ENCODE results near the gene SBNO2. TPM values are rescaled to one million over a fixed set of nuclear protein-coding genes. Genes with fewer than 3 reads are reported as not detected.

The SBNO2 gene
- total and polyA plus RNA-seq, 2 donors (not counting 1 experiment from before 2014, with no cell fraction given), result 42.8 to 83.3 TPM

GRCh38 chr19:1146858-1147780 is 26.9 kb downstream of the SBNO2 start:
- TF ChIP-seq, protein P1, sequence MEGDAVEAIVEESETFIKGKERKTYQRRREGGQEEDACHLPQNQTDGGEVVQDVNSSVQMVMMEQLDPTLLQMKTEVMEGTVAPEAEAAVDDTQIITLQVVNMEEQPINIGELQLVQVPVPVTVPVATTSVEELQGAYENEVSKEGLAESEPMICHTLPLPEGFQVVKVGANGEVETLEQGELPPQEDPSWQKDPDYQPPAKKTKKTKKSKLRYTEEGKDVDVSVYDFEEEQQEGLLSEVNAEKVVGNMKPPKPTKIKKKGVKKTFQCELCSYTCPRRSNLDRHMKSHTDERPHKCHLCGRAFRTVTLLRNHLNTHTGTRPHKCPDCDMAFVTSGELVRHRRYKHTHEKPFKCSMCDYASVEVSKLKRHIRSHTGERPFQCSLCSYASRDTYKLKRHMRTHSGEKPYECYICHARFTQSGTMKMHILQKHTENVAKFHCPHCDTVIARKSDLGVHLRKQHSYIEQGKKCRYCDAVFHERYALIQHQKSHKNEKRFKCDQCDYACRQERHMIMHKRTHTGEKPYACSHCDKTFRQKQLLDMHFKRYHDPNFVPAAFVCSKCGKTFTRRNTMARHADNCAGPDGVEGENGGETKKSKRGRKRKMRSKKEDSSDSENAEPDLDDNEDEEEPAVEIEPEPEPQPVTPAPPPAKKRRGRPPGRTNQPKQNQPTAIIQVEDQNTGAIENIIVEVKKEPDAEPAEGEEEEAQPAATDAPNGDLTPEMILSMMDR (IDR thresholded peaks at IDR 0.05), result no peak
- TF ChIP-seq EZH2 (IDR thresholded peaks at IDR 0.05; ENCODE audit: borderline replicate concordance, insufficient read depth, low read depth, low read length, poor library complexity, severe bottlenecking), result no peak
- Histone ChIP-seq H3K36me3 (replicated peaks in 1 of 2; ENCODE audit: control extremely low read depth in 1 of 2, control insufficient read depth in 1 of 2, extremely low read depth in 1 of 2, insufficient read depth in 2 of 2, low read length in 1 of 2) (peaks cover 1 to 32% of the 10 kb centered on the region in 2 experiments), H3K79me2 (ENCODE audit: control insufficient read depth, insufficient read depth, low read length) (peaks cover 9% of the 10 kb centered on the region), H3K27me3 (replicated peaks in 1 of 4; ENCODE audit: control extremely low read depth in 1 of 4, control insufficient read depth in 3 of 4, insufficient read depth in 4 of 4, low read length in 3 of 4) (no peaks in the 10 kb centered on the region), H2AFZ (ENCODE audit: insufficient read depth, low read depth, low read length, poor library complexity, severe bottlenecking) (no peak overlapping the region), H3K27ac (ENCODE audit: low read length in 2 of 2) (no peak overlapping the region), H3K4me3 (ENCODE audit: control extremely low read depth in 1 of 5, extremely low read depth in 1 of 5, insufficient read depth in 1 of 5, low read depth in 2 of 5, low read length in 4 of 5) (no peak overlapping the region), H3K4me1 (ENCODE audit: control insufficient read depth in 2 of 2, insufficient read depth in 2 of 2, low read length in 2 of 2) (no peaks in the 10 kb centered on the region), H4K20me1 (ENCODE audit: control insufficient read depth, insufficient read depth, low read length, poor library complexity, severe bottlenecking) (peaks cover 31% of the 10 kb centered on the region), H3K9ac (ENCODE audit: low read length) (no peak overlapping the region), H3K9me3 (ENCODE audit: control extremely low read depth in 1 of 3, control insufficient read depth in 2 of 3, insufficient read depth in 1 of 3, low read length in 2 of 3) (no peaks in the 10 kb centered on the region), H3K4me2 (replicated peaks; ENCODE audit: low read depth, low read length, poor library complexity, severe bottlenecking) (no peak overlapping the region)
- WGBS (ENCODE audit: insufficient coverage), result 94% methylated on average over 33 of the region's 38 CpGs
- no peak overlapping the region for H3K27ac Mint-ChIP-seq
- CTCF ChIA-PET, result no interaction called here
- POLR2A ChIA-PET, result no interaction called here
- DNase-seq (no peak), ATAC-seq (ENCODE audit: low read depth) (no peak)
- no peak overlapping the region for H3K4me3 Mint-ChIP-seq
- H3K4me1 Mint-ChIP-seq, result no peaks in the 10 kb centered on the region
- intact Hi-C loops (cut with micrococcal nuclease), result no loop called here
- H3K9me3 Mint-ChIP-seq (ENCODE audit: insufficient read depth), result peaks cover 1% of the 10 kb centered on the region
- H3K27me3 Mint-ChIP-seq, result no peaks in the 10 kb centered on the region

DNA sequence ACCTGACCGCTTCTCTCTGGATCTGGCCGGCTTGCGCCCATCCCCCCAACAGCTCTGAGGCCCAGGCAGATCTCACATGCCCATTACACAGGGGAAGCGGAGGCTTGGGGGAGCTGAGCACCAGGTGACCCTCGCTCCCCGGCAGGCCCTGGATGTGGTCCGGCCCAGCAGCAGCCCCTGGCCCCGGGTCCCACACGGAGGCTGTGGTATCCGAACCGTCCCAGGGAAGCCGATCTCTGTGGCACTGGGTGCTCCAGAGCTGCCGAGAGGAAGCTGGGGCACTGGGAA is 27.7 kb downstream of the SBNO2 start:
- CTCF ChIA-PET, result no interaction called here
- POLR2A ChIA-PET, result no interaction called here

More for the DNA sequence above, 27.7 kb downstream of the SBNO2 start:
- Histone ChIP-seq H3K79me2 (ENCODE audit: control insufficient read depth, insufficient read depth, low read length) (peaks cover 9% of the 10 kb centered on the region), H4K20me1 (ENCODE audit: control insufficient read depth, insufficient read depth, low read length, poor library complexity, severe bottlenecking) (peaks cover 28% of the 10 kb centered on the region), H3K36me3 (replicated peaks in 1 of 2; ENCODE audit: control extremely low read depth in 1 of 2, control insufficient read depth in 1 of 2, extremely low read depth in 1 of 2, insufficient read depth in 2 of 2, low read length in 1 of 2) (peaks cover 1 to 27% of the 10 kb centered on the region in 2 experiments), H2AFZ (ENCODE audit: insufficient read depth, low read depth, low read length, poor library complexity, severe bottlenecking) (no peak overlapping the region), H3K4me2 (replicated peaks; ENCODE audit: low read depth, low read length, poor library complexity, severe bottlenecking) (no peak overlapping the region), H3K27me3 (replicated peaks in 1 of 4; ENCODE audit: control extremely low read depth in 1 of 4, control insufficient read depth in 3 of 4, insufficient read depth in 4 of 4, low read length in 3 of 4) (no peaks in the 10 kb centered on the region), H3K27ac (ENCODE audit: low read length in 2 of 2) (no peak overlapping the region), H3K9me3 (ENCODE audit: control extremely low read depth in 1 of 3, control insufficient read depth in 2 of 3, insufficient read depth in 1 of 3, low read length in 2 of 3) (peaks cover 0 to 2% (median 0%) of the 10 kb centered on the region in 3 donors), H3K4me3 (ENCODE audit: control extremely low read depth in 1 of 5, extremely low read depth in 1 of 5, insufficient read depth in 1 of 5, low read depth in 2 of 5, low read length in 4 of 5) (no peak overlapping the region), H3K4me1 (ENCODE audit: control insufficient read depth in 2 of 2, insufficient read depth in 2 of 2, low read length in 2 of 2) (no peaks in the 10 kb centered on the region), H3K9ac (ENCODE audit: low read length) (no peak overlapping the region)
- no peak for ATAC-seq (ENCODE audit: low read depth)
- Mint-ChIP-seq H3K4me3 (no peak overlapping the region), H3K4me1 (no peaks in the 10 kb centered on the region), H3K27me3 (no peaks in the 10 kb centered on the region), H3K27ac (no peak overlapping the region), H3K9me3 (ENCODE audit: insufficient read depth) (peaks cover 4% of the 10 kb centered on the region)
- TF ChIP-seq, protein P1 (IDR thresholded peaks at IDR 0.05), result no peak
- TF ChIP-seq EZH2 (IDR thresholded peaks at IDR 0.05; ENCODE audit: borderline replicate concordance, insufficient read depth, low read depth, low read length, poor library complexity, severe bottlenecking), result no peak
- WGBS (ENCODE audit: insufficient coverage), result 92% methylated on average over 13 of the region's 13 CpGs
- DNase-seq, result no peak
- intact Hi-C loops (cut with micrococcal nuclease), result no loop called here
